BJ (cell line): ENCODE measurements around the gene ZNF442. TPM values are rescaled to one million over a fixed set of nuclear protein-coding genes. Genes with fewer than 3 reads are reported as not detected.
A peak's percentile ranks its signal among the peaks of the same experiment; 100 is the strongest.
"Not testable (repeated sequence)": the region's sequence is repeated elsewhere in the genome, so short reads cannot be mapped to it uniquely, and the experiment has no call there.

Experiments
- CTCF ChIA-PET: fragments of 350-600 bp; formaldehyde crosslinking; extraction: SDS; loops from one replicate; lab custom pipeline; 2021; ENCODE audit warnings: antibody characterized with exemption, inconsistent platforms; lab: Yijun Ruan, JAX
- POLR2A ChIA-PET: fragments of 300-600 bp; sonication (Branson Sonifier 250); formaldehyde crosslinking; extraction: SDS; loops from one replicate; lab custom pipeline; 2021; ENCODE audit warnings: antibody characterized with exemption; lab: Charles Lee
- DNase-seq: peaks from one replicate; pipeline ENCODE4 v3.0.0-alpha.2; 2011; ENCODE audit warnings: low read depth
- H3K27me3 ChIP-seq: 2 replicates; pipeline ENCODE4 v1.6.0; 2011; ENCODE audit warnings: low read length; ENCODE audit not compliant: control insufficient read depth, insufficient read depth
- H3K36me3 ChIP-seq: 2 replicates; pipeline ENCODE4 v1.5.1; 2011; ENCODE audit warnings: low read length; ENCODE audit not compliant: control insufficient read depth, insufficient read depth
- H3K4me3 ChIP-seq: 2 replicates; pipeline ENCODE4 v1.5.1; 2011; ENCODE audit warnings: low read depth, mild to moderate bottlenecking, control low read depth, low read length
- polyA plus RNA-seq: library from polyadenylated mRNA; depleted of rRNA; stranded (reverse); fragments of >200 nt; gene quantifications from 2 replicates; pipeline ENCODE4 v1.2.3, GENCODE V29; 2011
- TF ChIP-seq, protein P1 (sequence below): IDR thresholded peaks from 2 replicates; pipeline ENCODE4 v1.5.1; 2011; ENCODE audit warnings: low read depth, mild to moderate bottlenecking, control low read depth, inconsistent platforms, low read length, moderate library complexity; ENCODE audit not compliant: insufficient read depth

The ZNF442 gene
- polyA plus RNA-seq, 1 experiment: 0.36 TPM

DNA sequence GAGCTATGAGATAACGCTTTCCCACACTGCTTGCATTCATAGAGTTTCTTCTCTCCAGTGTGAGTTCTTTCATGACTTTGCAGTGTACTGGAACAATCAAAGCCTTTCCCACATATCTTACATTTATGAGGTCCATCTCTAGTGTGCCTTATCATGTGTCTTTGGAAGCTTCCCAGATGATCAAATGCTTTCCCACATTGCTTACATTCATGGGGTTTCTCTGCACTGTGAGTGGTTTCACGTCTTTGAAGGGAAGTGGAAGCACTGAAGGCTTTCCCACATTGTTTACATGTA lies 14.9 kb upstream of the ZNF442 start:
- Histone ChIP-seq H3K4me3 (no peak overlapping the region), H3K36me3 (no peaks in the 10 kb centered on the region), H3K27me3 (no peaks in the 10 kb centered on the region)
- TF ChIP-seq, protein P1, sequence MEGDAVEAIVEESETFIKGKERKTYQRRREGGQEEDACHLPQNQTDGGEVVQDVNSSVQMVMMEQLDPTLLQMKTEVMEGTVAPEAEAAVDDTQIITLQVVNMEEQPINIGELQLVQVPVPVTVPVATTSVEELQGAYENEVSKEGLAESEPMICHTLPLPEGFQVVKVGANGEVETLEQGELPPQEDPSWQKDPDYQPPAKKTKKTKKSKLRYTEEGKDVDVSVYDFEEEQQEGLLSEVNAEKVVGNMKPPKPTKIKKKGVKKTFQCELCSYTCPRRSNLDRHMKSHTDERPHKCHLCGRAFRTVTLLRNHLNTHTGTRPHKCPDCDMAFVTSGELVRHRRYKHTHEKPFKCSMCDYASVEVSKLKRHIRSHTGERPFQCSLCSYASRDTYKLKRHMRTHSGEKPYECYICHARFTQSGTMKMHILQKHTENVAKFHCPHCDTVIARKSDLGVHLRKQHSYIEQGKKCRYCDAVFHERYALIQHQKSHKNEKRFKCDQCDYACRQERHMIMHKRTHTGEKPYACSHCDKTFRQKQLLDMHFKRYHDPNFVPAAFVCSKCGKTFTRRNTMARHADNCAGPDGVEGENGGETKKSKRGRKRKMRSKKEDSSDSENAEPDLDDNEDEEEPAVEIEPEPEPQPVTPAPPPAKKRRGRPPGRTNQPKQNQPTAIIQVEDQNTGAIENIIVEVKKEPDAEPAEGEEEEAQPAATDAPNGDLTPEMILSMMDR: no peak
- no peak for DNase-seq
- ChIA-PET CTCF (no interaction called here), POLR2A (no interaction called here)

- TF ChIP-seq, protein P1: no peak
- POLR2A ChIA-PET: no interaction called here
- CTCF ChIA-PET: no interaction called here
- no peaks in the 10 kb centered on the region for H3K36me3 ChIP-seq
- DNase-seq: no peak
- no peaks in the 10 kb centered on the region for H3K27me3 ChIP-seq
- no peak overlapping the region for H3K4me3 ChIP-seq
Observed at GRCh38 chr19:12379732-12380443, 14.4 kb upstream of the ZNF442 start.

DNA sequence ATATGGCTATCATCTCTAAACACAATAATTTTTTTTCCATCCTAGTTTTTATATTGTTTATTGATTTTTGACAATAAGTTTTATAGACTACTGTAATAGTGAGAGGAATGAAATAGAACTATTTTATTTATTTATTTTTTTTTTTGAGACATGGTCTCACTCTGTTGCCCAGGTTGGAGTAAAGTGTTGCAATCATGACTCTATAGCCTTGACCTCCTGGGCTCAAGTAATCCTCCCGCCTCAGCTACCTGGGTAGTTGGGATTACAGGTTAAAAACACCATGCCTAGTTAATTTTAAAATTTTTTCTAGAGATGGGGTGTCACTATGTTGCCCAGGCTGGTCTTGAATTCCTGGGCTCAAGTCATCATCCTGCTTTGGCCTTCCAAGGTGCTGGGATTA lies 8.5 kb upstream of the ZNF442 start:
- POLR2A ChIA-PET: no interaction called here
- Histone ChIP-seq H3K27me3 (no peaks in the 10 kb centered on the region), H3K36me3 (no peaks in the 10 kb centered on the region), H3K4me3 (no peak overlapping the region)
- DNase-seq: no peak
- TF ChIP-seq, protein P1: no peak
- CTCF ChIA-PET: no interaction called here

- no peak for DNase-seq
- TF ChIP-seq, protein P1: no peak
- Histone ChIP-seq H3K27me3 (no peaks in the 10 kb centered on the region), H3K36me3 (no peaks in the 10 kb centered on the region), H3K4me3 (peak overlapping the region; percentile 74)
- ChIA-PET CTCF (interaction anchor here (0.6 to 2.9 kb wide), 6 partner anchors 10 to 305 kb away, joined by 3 to 8 read pairs (median 4); partner anchors contain the start of gene ZNF563), POLR2A (no interaction called here)
Observed at GRCh38 chr19:12364391-12365235, 870 bp downstream of the ZNF442 start.

GRCh38 chr19:12362236-12362635 lies 3.2 kb downstream of the ZNF442 start:
- not testable (repeated sequence) for H3K27me3 ChIP-seq

More at GRCh38 chr19:12362236-12362635, 3.2 kb downstream of the ZNF442 start:
- DNase-seq, POLR2A ChIA-PET, H3K4me3 ChIP-seq, CTCF ChIA-PET, H3K36me3 ChIP-seq: not testable (repeated sequence)
